Measurements from ENCODE around the gene TTC39C.

DNA sequence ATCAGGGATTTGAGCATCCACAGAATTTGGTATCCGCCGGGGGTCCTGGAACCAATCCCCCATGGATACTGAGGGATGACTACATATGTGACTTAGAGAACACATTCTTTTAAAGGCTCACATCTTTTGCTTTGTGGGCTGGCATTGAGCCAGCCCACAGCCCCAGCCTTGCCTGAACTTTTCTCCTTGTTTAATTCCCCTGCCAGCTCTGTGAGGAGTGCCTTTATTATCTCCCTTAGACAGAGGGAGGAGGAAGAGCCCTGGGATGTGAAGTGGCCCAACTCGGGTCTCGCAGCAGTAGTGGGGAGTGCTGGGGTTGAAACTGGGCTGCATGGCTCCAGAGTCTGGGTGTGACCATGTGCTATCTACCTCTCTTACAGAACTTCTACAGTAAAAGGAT lies 7.6 kb downstream of the TTC39C start:
- no peak for TF ChIP-seq POLR2AphosphoS5 (IDR thresholded peaks at IDR 0.05)
- no peak for TF ChIP-seq POLR2A (IDR thresholded peaks at IDR 0.05)
